K562 (cell line): Measurements from ENCODE around the gene KCNQ4. TPM values are rescaled to one million over a fixed set of nuclear protein-coding genes. Genes with fewer than 3 reads are reported as not detected.
A peak's percentile ranks its signal among the peaks of the same experiment; 100 is the strongest.

Source experiments
- ATF6 ChIP-seq: sonication (generic); formaldehyde crosslinking; IDR thresholded peaks from 2 replicates; pipeline ENCODE4 v1.4.0; 2020; ENCODE audit warnings: mild to moderate bottlenecking, missing genetic modification reagents
- FOXK2 ChIP-seq, 2 experiments: fragments of 450-650 bp; IDR thresholded peaks in 1 of 2; conservative IDR thresholded peaks in 1 of 2; 2 replicates each; pipeline ENCODE4 v1.6.1; 2016; ENCODE audit warnings: low read depth in 2 of 2, mild to moderate bottlenecking in 1 of 2
- GABPB2 ChIP-seq: fragments of 250-450 bp; sonication (Bioruptor Pico); conservative IDR thresholded peaks from 2 replicates; pipeline ENCODE4 v1.5.1; 2021; ENCODE audit warnings: mild to moderate bottlenecking
- MAZ ChIP-seq, 2 experiments: fragments of 450-650 bp in 1 of 2; sonication (generic) in 1 of 2; formaldehyde crosslinking; IDR thresholded peaks in 1 of 2; conservative IDR thresholded peaks in 1 of 2; 2 replicates each; pipeline versions ENCODE4 v1.4.0 to v1.5.0; 2020; ENCODE audit warnings: mild to moderate bottlenecking in 1 of 2, missing genetic modification reagents in 1 of 2
- MCM7 ChIP-seq, 2 experiments: fragments of 450-650 bp; IDR thresholded peaks; 2 replicates each; pipeline ENCODE4 v1.6.1; 2016 to 2018
- SAP30 ChIP-seq: fragments of 200-600 bp; sonication (generic); IDR thresholded peaks from 2 replicates; pipeline ENCODE4 v1.6.1; 2012; ENCODE audit warnings: borderline replicate concordance, low read depth, mild to moderate bottlenecking, moderate library complexity, low read length, control low read depth, inconsistent platforms; ENCODE audit not compliant: insufficient read depth, poor library complexity, severe bottlenecking
- TAL1 ChIP-seq: fragments of 450-650 bp; IDR thresholded peaks from 2 replicates; pipeline ENCODE4 v1.6.1; 2016; ENCODE audit warnings: mild to moderate bottlenecking
- TBP ChIP-seq: optimal IDR thresholded peaks from 2 replicates; pipeline ENCODE3; 2011; ENCODE audit warnings: low read depth, low read length, improper control_type of control experiment
- TSC22D4 ChIP-seq: fragments of 450-650 bp; IDR thresholded peaks from 2 replicates; pipeline ENCODE4 v1.6.1; 2016; ENCODE audit warnings: missing genetic modification characterization, missing biosample characterization, control low read depth
- XRCC5 ChIP-seq: fragments of 200-400 bp; formaldehyde crosslinking; IDR thresholded peaks from 2 replicates; pipeline ENCODE4 v1.6.1; 2017; ENCODE audit warnings: low read depth, mild to moderate bottlenecking, low read length
- ZBTB2 ChIP-seq: fragments of 450-650 bp; IDR thresholded peaks from 2 replicates; pipeline ENCODE4 v1.6.1; 2016; ENCODE audit warnings: antibody characterized with exemption
- ZKSCAN8 ChIP-seq: fragments of 200-800 bp; sonication (Bioruptor generic); IDR thresholded peaks from 2 replicates; pipeline ENCODE4 v1.6.1; 2016; ENCODE audit warnings: missing genetic modification characterization, missing compliant biosample characterization
- ZNF518B ChIP-seq: fragments of 250-450 bp; sonication (Bioruptor Pico); IDR thresholded peaks from 2 replicates; pipeline ENCODE4 v1.5.0; 2021; ENCODE audit warnings: mild to moderate bottlenecking, moderate library complexity
- polyA plus RNA-seq, 8 experiments: library from polyadenylated mRNA; depleted of rRNA in 4 of 8; stranded (reverse) in 5 of 8; unstranded in 3 of 8; fragments of >200 nt; fragmentation: Nextera tagmentation in 2 of 8; fragmentation: Illumina TruSeq in 1 of 8; extraction: Ambion mirVana in 2 of 8; extraction: Trizol in 1 of 8; gene quantifications; 2 replicates each; pipeline versions ENCODE4 v1.2.1 to v1.2.3, GENCODE V29; 2011 to 2014; ENCODE audit warnings: inconsistent platforms in 1 of 8, missing spikeins in 1 of 8
- total RNA-seq, 7 experiments: library from RNA; depleted of rRNA in 6 of 7; stranded (reverse); fragments of >200 nt in 6 of 7; fragmentation: Illumina TruSeq in 2 of 7; extraction: Trizol in 2 of 7; gene quantifications; 2 replicates each; pipeline versions ENCODE4 v1.2.1 to v1.2.3, GENCODE V29; 2011 to 2021; ENCODE audit warnings: low replicate concordance in 1 of 7
- TF ChIP-seq, protein P1 (sequence below), 2 experiments: IDR thresholded peaks; 2 replicates each; pipeline ENCODE4 v1.6.1; 2011; ENCODE audit warnings: borderline replicate concordance in 1 of 2, control low read depth in 1 of 2, low read depth in 1 of 2, low read length in 1 of 2, mild to moderate bottlenecking in 1 of 2, mixed read lengths in 1 of 2, moderate library complexity in 1 of 2; ENCODE audit not compliant: insufficient read depth in 1 of 2, insufficient read length in 1 of 2, poor library complexity in 1 of 2, severe bottlenecking in 1 of 2; ENCODE audit errors: extremely low read depth in 1 of 2
- TF ChIP-seq, protein P2 (sequence below): sonication (generic); formaldehyde crosslinking; IDR thresholded peaks from 2 replicates; pipeline ENCODE4 v1.8.0; 2022; ENCODE audit warnings: missing genetic modification reagents, mild to moderate bottlenecking, borderline replicate concordance
- TF ChIP-seq, protein P3 (sequence below): fragments of 250-450 bp; sonication (Bioruptor Pico); IDR thresholded peaks from 2 replicates; pipeline ENCODE4 v1.4.0; 2020; ENCODE audit warnings: mild to moderate bottlenecking

The KCNQ4 gene
- total and polyA plus RNA-seq, 9 of the 15 experiments (the other 6 are each of a cell fraction or from before 2014, with no cell fraction given), result 0.07 to 4.1 (median 0.79) TPM

DNA sequence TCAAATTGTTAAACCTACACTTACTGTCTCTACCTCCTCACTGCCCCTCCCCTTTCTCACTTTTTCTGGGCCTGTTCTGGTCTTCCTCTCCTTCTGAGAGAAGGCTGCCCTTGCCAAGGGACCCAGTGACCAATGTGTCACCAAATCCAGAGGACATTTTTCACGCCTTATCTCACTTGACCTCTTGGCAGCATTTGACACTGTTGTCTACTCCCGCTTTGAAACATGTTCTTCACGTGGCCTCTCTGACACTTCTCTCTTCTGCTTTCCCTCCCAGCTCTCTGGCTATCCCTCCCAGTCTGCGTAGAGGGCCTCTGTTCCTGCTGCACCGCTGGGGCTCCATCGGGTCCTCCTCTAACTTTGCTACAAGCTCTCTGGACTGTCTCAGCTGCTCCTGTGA is 25.3 kb downstream of the KCNQ4 start (continued):
- TF ChIP-seq, protein P1, sequence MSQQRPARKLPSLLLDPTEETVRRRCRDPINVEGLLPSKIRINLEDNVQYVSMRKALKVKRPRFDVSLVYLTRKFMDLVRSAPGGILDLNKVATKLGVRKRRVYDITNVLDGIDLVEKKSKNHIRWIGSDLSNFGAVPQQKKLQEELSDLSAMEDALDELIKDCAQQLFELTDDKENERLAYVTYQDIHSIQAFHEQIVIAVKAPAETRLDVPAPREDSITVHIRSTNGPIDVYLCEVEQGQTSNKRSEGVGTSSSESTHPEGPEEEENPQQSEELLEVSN (IDR thresholded peaks at IDR 0.05; ENCODE audit: borderline replicate concordance in 1 of 2, extremely low read depth in 1 of 2, insufficient read depth in 1 of 2, insufficient read length in 1 of 2, low read depth in 1 of 2, low read length in 1 of 2, poor library complexity in 1 of 2, severe bottlenecking in 1 of 2), result peak; percentile 94 to 97
- TF ChIP-seq MCM7 (IDR thresholded peaks at IDR 0.05) (no peak), ATF6 (peak; percentile 83; the same call in 1 of the 2 replicates), XRCC5 (no peak), TBP (no peak), FOXK2 (conservative IDR thresholded peaks at IDR 0.05 in 1 of 2, IDR thresholded peaks at IDR 0.05 in 1 of 2; ENCODE audit: low read depth in 2 of 2) (peak; percentile 66 to 74; a peak in 3 of 4 replicates), SAP30 (no peak), ZKSCAN8 (CRISPR knock-in tag) (no peak), GABPB2 (no peak), TSC22D4 (no peak), TAL1 (no peak), MAZ (CRISPR knock-in tag; conservative IDR thresholded peaks at IDR 0.05 in 1 of 2, IDR thresholded peaks at IDR 0.05 in 1 of 2) (peak; percentile 51 to 69; a peak in 3 of 4 replicates), ZNF518B (no peak), ZBTB2 (no peak)
- TF ChIP-seq, protein P2, sequence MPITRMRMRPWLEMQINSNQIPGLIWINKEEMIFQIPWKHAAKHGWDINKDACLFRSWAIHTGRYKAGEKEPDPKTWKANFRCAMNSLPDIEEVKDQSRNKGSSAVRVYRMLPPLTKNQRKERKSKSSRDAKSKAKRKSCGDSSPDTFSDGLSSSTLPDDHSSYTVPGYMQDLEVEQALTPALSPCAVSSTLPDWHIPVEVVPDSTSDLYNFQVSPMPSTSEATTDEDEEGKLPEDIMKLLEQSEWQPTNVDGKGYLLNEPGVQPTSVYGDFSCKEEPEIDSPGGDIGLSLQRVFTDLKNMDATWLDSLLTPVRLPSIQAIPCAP (CRISPR knock-in tag), result no peak
- TF ChIP-seq, protein P3, sequence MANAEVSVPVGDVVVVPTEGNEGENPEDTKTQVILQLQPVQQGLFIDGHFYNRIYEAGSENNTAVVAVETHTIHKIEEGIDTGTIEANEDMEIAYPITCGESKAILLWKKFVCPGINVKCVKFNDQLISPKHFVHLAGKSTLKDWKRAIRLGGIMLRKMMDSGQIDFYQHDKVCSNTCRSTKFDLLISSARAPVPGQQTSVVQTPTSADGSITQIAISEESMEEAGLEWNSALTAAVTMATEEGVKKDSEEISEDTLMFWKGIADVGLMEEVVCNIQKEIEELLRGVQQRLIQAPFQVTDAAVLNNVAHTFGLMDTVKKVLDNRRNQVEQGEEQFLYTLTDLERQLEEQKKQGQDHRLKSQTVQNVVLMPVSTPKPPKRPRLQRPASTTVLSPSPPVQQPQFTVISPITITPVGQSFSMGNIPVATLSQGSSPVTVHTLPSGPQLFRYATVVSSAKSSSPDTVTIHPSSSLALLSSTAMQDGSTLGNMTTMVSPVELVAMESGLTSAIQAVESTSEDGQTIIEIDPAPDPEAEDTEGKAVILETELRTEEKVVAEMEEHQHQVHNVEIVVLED (CRISPR knock-in tag), result 0 out of 2 replicates have a peak, but pooled peaks have one; percentile 41
